HepG2 (cell line): ENCODE measurements around the gene TRIM7. TPM values are rescaled to one million over a fixed set of nuclear protein-coding genes. Genes with fewer than 3 reads are reported as not detected.

Experiments
- AHR ChIP-seq: IDR thresholded peaks from 2 replicates; pipeline ENCODE4 v1.6.1; 2018; ENCODE audit warnings: missing genetic modification reagents, missing compliant biosample characterization
- HNRNPLL ChIP-seq: fragments of 200-400 bp; formaldehyde crosslinking; IDR thresholded peaks from 2 replicates; pipeline ENCODE4 v1.6.1; 2017; ENCODE audit warnings: mild to moderate bottlenecking, low read depth, low read length; ENCODE audit not compliant: poor library complexity, severe bottlenecking
- HOXA3 ChIP-seq: sonication (generic); formaldehyde crosslinking; IDR thresholded peaks from 2 replicates; pipeline ENCODE4 v1.5.0; 2020; ENCODE audit warnings: missing genetic modification reagents
- KLF13 ChIP-seq: sonication (generic); formaldehyde crosslinking; IDR thresholded peaks from 2 replicates; pipeline ENCODE4 v1.4.0; 2020; ENCODE audit warnings: mild to moderate bottlenecking, missing genetic modification reagents
- MTF2 ChIP-seq: sonication (generic); formaldehyde crosslinking; IDR thresholded peaks from 2 replicates; pipeline ENCODE4 v1.5.0; 2020; ENCODE audit warnings: missing genetic modification reagents, borderline replicate concordance
- MXD4 ChIP-seq: IDR thresholded peaks from 2 replicates; pipeline ENCODE4 v1.6.1; 2016; ENCODE audit warnings: mild to moderate bottlenecking, missing biosample characterization, missing genetic modification reagents
- PHB2 ChIP-seq: fragments of 450-650 bp; IDR thresholded peaks from 2 replicates; pipeline ENCODE4 v1.6.1; 2018; ENCODE audit not compliant: partially characterized antibody
- SMAD1 ChIP-seq: sonication (generic); formaldehyde crosslinking; IDR thresholded peaks from 2 replicates; pipeline ENCODE4 v1.4.0; 2020; ENCODE audit warnings: missing genetic modification reagents, low read depth, mild to moderate bottlenecking, borderline replicate concordance
- SRSF1 ChIP-seq: fragments of 200-400 bp; formaldehyde crosslinking; optimal IDR thresholded peaks from 2 replicates; pipeline ENCODE3; 2017; ENCODE audit warnings: mild to moderate bottlenecking, low read depth, low read length, moderate library complexity
- YEATS4 ChIP-seq: sonication (generic); formaldehyde crosslinking; IDR thresholded peaks from 2 replicates; pipeline ENCODE4 v1.4.0; 2020; ENCODE audit warnings: missing genetic modification reagents, borderline replicate concordance
- ZKSCAN1 ChIP-seq: fragments of 150-350 bp; IDR thresholded peaks from 2 replicates; pipeline ENCODE4 v1.6.1; 2014; ENCODE audit warnings: low read length
- ZNF124 ChIP-seq: sonication (generic); formaldehyde crosslinking; IDR thresholded peaks from 2 replicates; pipeline ENCODE4 v1.4.0; 2020; ENCODE audit warnings: missing genetic modification reagents
- ZNF207 ChIP-seq: fragments of 450-650 bp; IDR thresholded peaks from 2 replicates; pipeline ENCODE4 v1.6.1; 2016; ENCODE audit warnings: antibody characterized with exemption, borderline replicate concordance
- ZNF44 ChIP-seq: sonication (generic); formaldehyde crosslinking; IDR thresholded peaks from 2 replicates; pipeline ENCODE4 v1.5.1; 2020; ENCODE audit warnings: mild to moderate bottlenecking, missing genetic modification reagents
- ZNF629 ChIP-seq: sonication (generic); formaldehyde crosslinking; conservative IDR thresholded peaks from 2 replicates; pipeline ENCODE4 v1.5.0; 2020; ENCODE audit warnings: missing genetic modification reagents
- ZNF670 ChIP-seq: sonication (generic); formaldehyde crosslinking; IDR thresholded peaks from 2 replicates; pipeline ENCODE4 v1.8.0; 2022; ENCODE audit warnings: mild to moderate bottlenecking, missing genetic modification reagents, borderline replicate concordance
- ZNF850 ChIP-seq: sonication (generic); formaldehyde crosslinking; conservative IDR thresholded peaks from 2 replicates; pipeline ENCODE4 v1.9.0; 2021; ENCODE audit warnings: mild to moderate bottlenecking, missing genetic modification reagents
- ZSCAN31 ChIP-seq: sonication (generic); formaldehyde crosslinking; IDR thresholded peaks from 2 replicates; pipeline ENCODE4 v1.5.0; 2020; ENCODE audit warnings: low read depth, mild to moderate bottlenecking, missing genetic modification reagents
- polyA plus RNA-seq, 8 experiments: library from polyadenylated mRNA; depleted of rRNA in 3 of 8; stranded (reverse) in 7 of 8; unstranded in 1 of 8; fragments of >200 nt; fragmentation: Illumina TruSeq in 4 of 8; extraction: Trizol in 4 of 8; gene quantifications; 2 replicates each; pipeline versions ENCODE4 v1.2.1 to v1.2.3, GENCODE V29; 2011 to 2016; ENCODE audit warnings: low read depth in 4 of 8, missing spikeins in 1 of 8, mixed read lengths in 1 of 8; ENCODE audit not compliant: insufficient read depth in 1 of 8
- total RNA-seq, 5 experiments: library from RNA; depleted of rRNA; stranded (reverse); fragments of >200 nt; fragmentation: Illumina TruSeq; extraction: Trizol; gene quantifications; 2 replicates each; pipeline ENCODE4 v1.2.3, GENCODE V29; 2016; ENCODE audit warnings: low read depth in 1 of 5
- TF ChIP-seq, protein P1 (sequence below): sonication (generic); formaldehyde crosslinking; IDR thresholded peaks from 2 replicates; pipeline ENCODE4 v1.8.1; 2023; ENCODE audit warnings: mild to moderate bottlenecking, moderate library complexity, missing genetic modification reagents
- TF ChIP-seq, protein P2 (sequence below): sonication (generic); formaldehyde crosslinking; IDR thresholded peaks from 2 replicates; pipeline ENCODE4 v1.4.0; 2020; ENCODE audit warnings: low read depth, mild to moderate bottlenecking, missing genetic modification reagents
- TF ChIP-seq, protein P3 (sequence below): sonication (generic); formaldehyde crosslinking; IDR thresholded peaks from 2 replicates; pipeline ENCODE4 v1.5.1; 2020; ENCODE audit warnings: mild to moderate bottlenecking, missing genetic modification reagents, moderate library complexity
- TF ChIP-seq, protein P4 (sequence below): sonication (generic); formaldehyde crosslinking; IDR thresholded peaks from 2 replicates; pipeline ENCODE4 v1.5.0; 2020; ENCODE audit warnings: missing genetic modification reagents
- TF ChIP-seq, protein P5 (sequence below): IDR thresholded peaks from 2 replicates; pipeline ENCODE4 v1.6.1; 2016
- TF ChIP-seq, protein P6 (sequence below): sonication (generic); formaldehyde crosslinking; IDR thresholded peaks from 2 replicates; pipeline ENCODE4 v1.5.1; 2020; ENCODE audit warnings: missing genetic modification reagents, mild to moderate bottlenecking, borderline replicate concordance

TRIM7 gene
- total and polyA plus RNA-seq, 2 of the 13 experiments (the other 11 are each of a cell fraction or from before 2014, with no cell fraction given) = 0.13 TPM; not detected in 1

DNA sequence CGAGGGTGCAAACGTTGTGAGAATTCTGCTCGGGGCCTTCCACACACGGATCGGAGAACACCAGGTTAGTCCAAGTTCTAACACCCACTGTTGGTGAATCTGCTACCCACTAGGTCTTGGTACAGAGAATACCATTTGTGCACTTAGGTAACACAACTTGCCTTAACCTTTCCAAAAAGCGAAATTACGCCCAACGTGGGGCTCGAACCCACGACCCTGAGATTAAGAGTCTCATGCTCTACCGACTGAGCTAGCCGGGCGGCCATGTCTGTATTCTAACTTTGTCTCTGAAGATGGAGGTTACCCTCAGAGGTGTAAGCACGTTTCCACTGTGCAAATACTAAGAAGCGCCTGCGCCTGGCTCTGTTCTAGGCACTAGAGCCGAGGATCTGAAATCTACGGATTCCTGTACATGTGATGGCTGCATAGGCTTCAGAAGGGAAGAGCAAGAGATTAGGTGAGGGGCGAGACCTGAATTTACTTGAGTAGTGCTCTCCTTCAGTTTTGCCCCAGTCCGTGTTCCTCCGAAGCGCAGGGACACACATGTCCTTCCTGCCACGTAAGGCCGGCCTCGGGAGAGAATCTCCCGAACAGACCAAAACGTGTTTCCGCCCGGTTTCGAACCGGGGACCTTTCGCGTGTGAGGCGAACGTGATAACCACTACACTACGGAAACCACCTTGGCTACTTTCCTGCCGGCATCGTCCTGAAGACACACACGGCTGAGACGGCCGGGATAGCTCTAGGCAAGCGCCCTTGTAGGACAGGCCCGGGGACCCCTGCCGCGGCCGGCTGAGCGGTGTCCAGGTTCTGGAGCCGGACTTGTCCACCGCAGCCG is 17.0 kb upstream of the TRIM7 start (continued):
- TF ChIP-seq, protein P1, sequence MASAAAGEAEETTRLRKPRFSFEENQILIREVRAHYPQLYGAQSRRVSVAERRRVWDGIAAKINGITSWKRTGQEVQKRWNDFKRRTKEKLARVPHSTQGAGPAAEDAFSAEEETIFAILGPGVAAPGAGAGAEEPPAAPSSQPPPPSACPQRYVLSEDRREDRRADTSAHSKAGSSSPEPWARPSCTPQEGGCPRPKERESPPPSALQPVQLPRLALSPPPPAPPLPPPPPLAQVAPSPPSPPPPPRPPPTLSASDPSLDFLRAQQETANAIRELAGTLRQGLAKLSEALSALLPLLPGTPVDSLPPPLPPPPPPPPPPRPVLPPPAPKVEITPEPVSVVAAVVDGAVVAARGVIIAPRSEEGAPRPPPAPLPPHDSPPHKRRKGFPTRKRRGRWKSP (CRISPR knock-in tag) = peak; percentile 90
- TF ChIP-seq ZNF850 = peak; percentile 76; the same call in 1 of the 2 replicates
- peak; percentile 45; the same call in 1 of the 2 replicates for TF ChIP-seq ZNF44 (CRISPR knock-in tag)
- peak; percentile 47; the same call in 1 of the 2 replicates for TF ChIP-seq MXD4 (CRISPR knock-in tag)
- TF ChIP-seq AHR (CRISPR knock-in tag) = peak; percentile 50; the same call in 1 of the 2 replicates
- TF ChIP-seq, protein P2, sequence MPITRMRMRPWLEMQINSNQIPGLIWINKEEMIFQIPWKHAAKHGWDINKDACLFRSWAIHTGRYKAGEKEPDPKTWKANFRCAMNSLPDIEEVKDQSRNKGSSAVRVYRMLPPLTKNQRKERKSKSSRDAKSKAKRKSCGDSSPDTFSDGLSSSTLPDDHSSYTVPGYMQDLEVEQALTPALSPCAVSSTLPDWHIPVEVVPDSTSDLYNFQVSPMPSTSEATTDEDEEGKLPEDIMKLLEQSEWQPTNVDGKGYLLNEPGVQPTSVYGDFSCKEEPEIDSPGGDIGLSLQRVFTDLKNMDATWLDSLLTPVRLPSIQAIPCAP (CRISPR knock-in tag) = no peak
- TF ChIP-seq HOXA3 (CRISPR knock-in tag) = peak; percentile 73
- TF ChIP-seq HNRNPLL = peak; percentile 53
- no peak for TF ChIP-seq ZKSCAN1
- TF ChIP-seq ZNF124 (CRISPR knock-in tag) = peak; percentile 51
- TF ChIP-seq ZNF670 = peak; percentile 35; the same call in 1 of the 2 replicates
- no peak for TF ChIP-seq MTF2
- TF ChIP-seq, protein P3, sequence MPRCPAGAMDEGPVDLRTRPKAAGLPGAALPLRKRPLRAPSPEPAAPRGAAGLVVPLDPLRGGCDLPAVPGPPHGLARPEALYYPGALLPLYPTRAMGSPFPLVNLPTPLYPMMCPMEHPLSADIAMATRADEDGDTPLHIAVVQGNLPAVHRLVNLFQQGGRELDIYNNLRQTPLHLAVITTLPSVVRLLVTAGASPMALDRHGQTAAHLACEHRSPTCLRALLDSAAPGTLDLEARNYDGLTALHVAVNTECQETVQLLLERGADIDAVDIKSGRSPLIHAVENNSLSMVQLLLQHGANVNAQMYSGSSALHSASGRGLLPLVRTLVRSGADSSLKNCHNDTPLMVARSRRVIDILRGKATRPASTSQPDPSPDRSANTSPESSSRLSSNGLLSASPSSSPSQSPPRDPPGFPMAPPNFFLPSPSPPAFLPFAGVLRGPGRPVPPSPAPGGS (CRISPR knock-in tag) = peak; percentile 64
- TF ChIP-seq YEATS4 = 0 out of 2 replicates have a peak, but pooled peaks have one; percentile 26
- peak; percentile 75; the same call in 1 of the 2 replicates for TF ChIP-seq SMAD1 (CRISPR knock-in tag)
- TF ChIP-seq, protein P4, sequence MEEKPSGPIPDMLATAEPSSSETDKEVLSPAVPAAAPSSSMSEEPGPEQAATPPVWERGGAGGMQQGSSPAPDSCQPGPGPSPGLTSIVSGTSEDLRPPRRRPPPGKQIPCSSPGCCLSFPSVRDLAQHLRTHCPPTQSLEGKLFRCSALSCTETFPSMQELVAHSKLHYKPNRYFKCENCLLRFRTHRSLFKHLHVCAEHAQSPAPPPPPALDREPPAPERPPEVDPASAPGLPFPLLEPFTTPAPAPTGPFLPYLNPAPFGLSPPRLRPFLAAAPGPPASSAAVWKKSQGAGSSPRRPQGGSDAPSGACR (CRISPR knock-in tag) = peak; percentile 64; the same call in 1 of the 2 replicates
- no peak for TF ChIP-seq PHB2
- peak; percentile 12 for TF ChIP-seq ZSCAN31 (CRISPR knock-in tag)
- peak; percentile 34 for TF ChIP-seq SRSF1
- no peak for TF ChIP-seq ZNF207
- peak; percentile 89 for TF ChIP-seq ZNF629 (CRISPR knock-in tag)
- TF ChIP-seq, protein P5, sequence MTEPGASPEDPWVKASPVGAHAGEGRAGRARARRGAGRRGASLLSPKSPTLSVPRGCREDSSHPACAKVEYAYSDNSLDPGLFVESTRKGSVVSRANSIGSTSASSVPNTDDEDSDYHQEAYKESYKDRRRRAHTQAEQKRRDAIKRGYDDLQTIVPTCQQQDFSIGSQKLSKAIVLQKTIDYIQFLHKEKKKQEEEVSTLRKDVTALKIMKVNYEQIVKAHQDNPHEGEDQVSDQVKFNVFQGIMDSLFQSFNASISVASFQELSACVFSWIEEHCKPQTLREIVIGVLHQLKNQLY (CRISPR knock-in tag) = peak; percentile 19; the same call in 1 of the 2 replicates
- TF ChIP-seq, protein P6, sequence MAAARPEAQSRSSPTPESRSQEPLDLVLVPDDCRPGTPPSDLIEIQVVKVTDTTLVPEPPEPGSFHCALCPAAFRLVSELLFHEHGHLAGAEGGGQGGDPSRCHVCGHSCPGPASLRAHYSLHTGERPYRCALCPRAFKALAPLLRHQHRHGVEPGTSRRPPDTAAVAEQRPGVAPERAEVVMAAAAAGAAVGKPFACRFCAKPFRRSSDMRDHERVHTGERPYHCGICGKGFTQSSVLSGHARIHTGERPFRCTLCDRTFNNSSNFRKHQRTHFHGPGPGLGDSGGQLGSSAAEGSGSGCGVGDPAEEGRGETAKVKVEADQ (CRISPR knock-in tag) = peak; percentile 59; the same call in 1 of the 2 replicates
- TF ChIP-seq KLF13 (CRISPR knock-in tag) = peak; percentile 85; the same call in 1 of the 2 replicates
